ENCODE measurements around the gene DNAJC24.

The DNAJC24 gene

DNA sequence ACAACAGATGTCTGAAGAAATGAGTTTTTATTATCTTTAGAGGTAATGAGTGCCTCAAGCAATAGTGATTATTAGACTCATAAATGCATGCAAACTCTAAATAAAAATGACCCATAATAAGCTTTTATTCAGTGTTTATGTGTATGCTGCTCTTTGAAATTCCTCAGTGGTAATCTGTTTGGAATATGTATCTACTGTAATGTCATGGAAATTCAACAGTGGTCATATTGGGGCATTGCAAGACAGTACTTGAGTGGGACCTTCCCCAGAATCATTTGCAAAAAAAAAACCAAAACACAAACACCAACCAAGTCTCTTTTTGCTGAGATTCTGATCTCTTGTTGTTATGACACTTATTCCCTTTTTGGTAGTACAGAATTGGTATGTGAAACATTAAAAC lies 35.0 kb downstream of the DNAJC24 start:
- H3K4me1 ChIP-seq (ENCODE audit: control insufficient read depth, insufficient read depth, low read length), result no peaks in the 10 kb centered on the region
- no peaks in the 10 kb centered on the region for H3K9me3 ChIP-seq (ENCODE audit: control insufficient read depth, insufficient read depth, low read depth, low read length)
- ChIA-PET POLR2A (interaction anchor here (0.6 kb wide), 2 partner anchors 154 to 940 kb away, joined by 3 to 4 read pairs; no protein-coding TSS in a partner anchor), CTCF (interaction anchor here (0.5 kb wide), 1 partner anchor 470 kb away, joined by 3 read pairs; no protein-coding TSS in a partner anchor)
- H3K36me3 ChIP-seq (ENCODE audit: control insufficient read depth in 2 of 2, insufficient read depth in 1 of 2, low read length in 2 of 2), result no peaks in the 10 kb centered on the region
- TF ChIP-seq ZBTB17 (tag by site-specific recombination; IDR thresholded peaks at IDR 0.05) (no peak), ZNF223 (tag by site-specific recombination; IDR thresholded peaks at IDR 0.05) (no peak), ZSCAN23 (tag by site-specific recombination; IDR thresholded peaks at IDR 0.05) (no peak)
- H3K27ac ChIP-seq (ENCODE audit: extremely low read depth, low read depth, low read length), result no peak overlapping the region
- H3K4me3 ChIP-seq (ENCODE audit: low read depth, low read length), result no peak overlapping the region

DNA sequence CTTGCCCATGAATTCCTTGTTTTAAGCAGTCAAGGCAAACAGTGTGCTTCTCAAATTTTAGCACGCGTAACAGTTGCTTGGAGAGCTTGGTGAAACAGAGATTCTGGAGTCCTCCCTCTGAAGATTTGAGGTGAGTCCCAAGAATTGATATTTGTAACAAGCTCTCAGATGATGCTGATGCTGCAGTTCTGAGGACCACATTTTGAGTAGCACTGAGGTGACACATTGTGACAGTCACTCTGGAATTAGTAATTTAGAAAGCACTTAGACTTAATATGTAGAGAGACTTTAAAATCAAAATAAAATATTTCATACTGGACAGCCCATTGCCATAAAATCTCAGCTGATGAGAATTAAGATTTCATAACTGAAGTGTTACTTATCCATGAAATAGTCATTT lies 38.5 kb downstream of the DNAJC24 start:
- Histone ChIP-seq H3K9me3 (ENCODE audit: control insufficient read depth, insufficient read depth, low read depth, low read length) (no peaks in the 10 kb centered on the region), H3K36me3 (ENCODE audit: control insufficient read depth in 2 of 2, insufficient read depth in 1 of 2, low read length in 2 of 2) (no peaks in the 10 kb centered on the region), H3K4me3 (ENCODE audit: low read depth, low read length) (no peak overlapping the region), H3K27ac (ENCODE audit: extremely low read depth, low read depth, low read length) (no peak overlapping the region), H3K4me1 (ENCODE audit: control insufficient read depth, insufficient read depth, low read length) (no peaks in the 10 kb centered on the region)
- ChIA-PET CTCF (interaction anchor here (1.4 to 2.4 kb wide), 3 partner anchors 10 to 550 kb away, joined by 4 to 7 read pairs (median 4); no protein-coding TSS in a partner anchor), POLR2A (no interaction called here)
- TF ChIP-seq ZFP37 (tag by site-specific recombination; IDR thresholded peaks at IDR 0.05), result no peak
- no peak for TF ChIP-seq ZNF624 (tag by site-specific recombination; IDR thresholded peaks at IDR 0.05)
- no peak for TF ChIP-seq ZNF423 (tag by site-specific recombination; IDR thresholded peaks at IDR 0.05)
- TF ChIP-seq ZNF76 (tag by site-specific recombination; IDR thresholded peaks at IDR 0.05; ENCODE audit: borderline replicate concordance, low read depth), result no peak
- no peak for TF ChIP-seq ZBTB44 (tag by site-specific recombination; IDR thresholded peaks at IDR 0.05)
- no peak for TF ChIP-seq ZEB2 (tag by site-specific recombination; IDR thresholded peaks at IDR 0.05)

GRCh38 chr11:31412946-31413345 lies 43.3 kb downstream of the DNAJC24 start:
- no peaks in the 10 kb centered on the region for H3K9me3 ChIP-seq (ENCODE audit: control insufficient read depth, insufficient read depth, low read depth, low read length)
- no peak overlapping the region for H3K27ac ChIP-seq (ENCODE audit: extremely low read depth, low read depth, low read length)
- no peaks in the 10 kb centered on the region for H3K4me1 ChIP-seq (ENCODE audit: control insufficient read depth, insufficient read depth, low read length)
- H3K36me3 ChIP-seq (ENCODE audit: control insufficient read depth in 2 of 2, insufficient read depth in 1 of 2, low read length in 2 of 2), result no peaks in the 10 kb centered on the region
- no peak overlapping the region for H3K4me3 ChIP-seq (ENCODE audit: low read depth, low read length)
- ChIA-PET CTCF (interaction anchor here (1.4 kb wide), 1 partner anchor 17 kb away, joined by 3 read pairs; no protein-coding TSS in a partner anchor), POLR2A (no interaction called here)
- TF ChIP-seq ZNF175 (tag by site-specific recombination; IDR thresholded peaks at IDR 0.05) (no peak), ZNF239 (tag by site-specific recombination; IDR thresholded peaks at IDR 0.05) (no peak), ZNF37A (tag by site-specific recombination; IDR thresholded peaks at IDR 0.05) (no peak), BCL11A (tag by site-specific recombination; IDR thresholded peaks at IDR 0.05; ENCODE audit: low read depth) (no peak), TCF7L2 (IDR thresholded peaks at IDR 0.05; ENCODE audit: borderline replicate concordance, low read depth, low read length) (no peak), ZNF341 (tag by site-specific recombination; IDR thresholded peaks at IDR 0.05; ENCODE audit: low read depth) (no peak), KLF7 (tag by site-specific recombination; IDR thresholded peaks at IDR 0.05; ENCODE audit: borderline replicate concordance) (no peak), ZNF768 (tag by site-specific recombination; IDR thresholded peaks at IDR 0.05) (no peak), ZBTB6 (tag by site-specific recombination; IDR thresholded peaks at IDR 0.05) (no peak), ZNF155 (tag by site-specific recombination; IDR thresholded peaks at IDR 0.05) (no peak), ZBTB20 (tag by site-specific recombination; IDR thresholded peaks at IDR 0.05) (no peak), ZNF114 (tag by site-specific recombination; IDR thresholded peaks at IDR 0.05) (no peak), MYNN (tag by site-specific recombination; IDR thresholded peaks at IDR 0.05; ENCODE audit: borderline replicate concordance) (no peak)
- TF ChIP-seq, protein P1, sequence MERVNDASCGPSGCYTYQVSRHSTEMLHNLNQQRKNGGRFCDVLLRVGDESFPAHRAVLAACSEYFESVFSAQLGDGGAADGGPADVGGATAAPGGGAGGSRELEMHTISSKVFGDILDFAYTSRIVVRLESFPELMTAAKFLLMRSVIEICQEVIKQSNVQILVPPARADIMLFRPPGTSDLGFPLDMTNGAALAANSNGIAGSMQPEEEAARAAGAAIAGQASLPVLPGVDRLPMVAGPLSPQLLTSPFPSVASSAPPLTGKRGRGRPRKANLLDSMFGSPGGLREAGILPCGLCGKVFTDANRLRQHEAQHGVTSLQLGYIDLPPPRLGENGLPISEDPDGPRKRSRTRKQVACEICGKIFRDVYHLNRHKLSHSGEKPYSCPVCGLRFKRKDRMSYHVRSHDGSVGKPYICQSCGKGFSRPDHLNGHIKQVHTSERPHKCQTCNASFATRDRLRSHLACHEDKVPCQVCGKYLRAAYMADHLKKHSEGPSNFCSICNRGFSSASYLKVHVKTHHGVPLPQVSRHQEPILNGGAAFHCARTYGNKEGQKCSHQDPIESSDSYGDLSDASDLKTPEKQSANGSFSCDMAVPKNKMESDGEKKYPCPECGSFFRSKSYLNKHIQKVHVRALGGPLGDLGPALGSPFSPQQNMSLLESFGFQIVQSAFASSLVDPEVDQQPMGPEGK (tag by site-specific recombination; IDR thresholded peaks at IDR 0.05), result no peak
- TF ChIP-seq, protein P2, sequence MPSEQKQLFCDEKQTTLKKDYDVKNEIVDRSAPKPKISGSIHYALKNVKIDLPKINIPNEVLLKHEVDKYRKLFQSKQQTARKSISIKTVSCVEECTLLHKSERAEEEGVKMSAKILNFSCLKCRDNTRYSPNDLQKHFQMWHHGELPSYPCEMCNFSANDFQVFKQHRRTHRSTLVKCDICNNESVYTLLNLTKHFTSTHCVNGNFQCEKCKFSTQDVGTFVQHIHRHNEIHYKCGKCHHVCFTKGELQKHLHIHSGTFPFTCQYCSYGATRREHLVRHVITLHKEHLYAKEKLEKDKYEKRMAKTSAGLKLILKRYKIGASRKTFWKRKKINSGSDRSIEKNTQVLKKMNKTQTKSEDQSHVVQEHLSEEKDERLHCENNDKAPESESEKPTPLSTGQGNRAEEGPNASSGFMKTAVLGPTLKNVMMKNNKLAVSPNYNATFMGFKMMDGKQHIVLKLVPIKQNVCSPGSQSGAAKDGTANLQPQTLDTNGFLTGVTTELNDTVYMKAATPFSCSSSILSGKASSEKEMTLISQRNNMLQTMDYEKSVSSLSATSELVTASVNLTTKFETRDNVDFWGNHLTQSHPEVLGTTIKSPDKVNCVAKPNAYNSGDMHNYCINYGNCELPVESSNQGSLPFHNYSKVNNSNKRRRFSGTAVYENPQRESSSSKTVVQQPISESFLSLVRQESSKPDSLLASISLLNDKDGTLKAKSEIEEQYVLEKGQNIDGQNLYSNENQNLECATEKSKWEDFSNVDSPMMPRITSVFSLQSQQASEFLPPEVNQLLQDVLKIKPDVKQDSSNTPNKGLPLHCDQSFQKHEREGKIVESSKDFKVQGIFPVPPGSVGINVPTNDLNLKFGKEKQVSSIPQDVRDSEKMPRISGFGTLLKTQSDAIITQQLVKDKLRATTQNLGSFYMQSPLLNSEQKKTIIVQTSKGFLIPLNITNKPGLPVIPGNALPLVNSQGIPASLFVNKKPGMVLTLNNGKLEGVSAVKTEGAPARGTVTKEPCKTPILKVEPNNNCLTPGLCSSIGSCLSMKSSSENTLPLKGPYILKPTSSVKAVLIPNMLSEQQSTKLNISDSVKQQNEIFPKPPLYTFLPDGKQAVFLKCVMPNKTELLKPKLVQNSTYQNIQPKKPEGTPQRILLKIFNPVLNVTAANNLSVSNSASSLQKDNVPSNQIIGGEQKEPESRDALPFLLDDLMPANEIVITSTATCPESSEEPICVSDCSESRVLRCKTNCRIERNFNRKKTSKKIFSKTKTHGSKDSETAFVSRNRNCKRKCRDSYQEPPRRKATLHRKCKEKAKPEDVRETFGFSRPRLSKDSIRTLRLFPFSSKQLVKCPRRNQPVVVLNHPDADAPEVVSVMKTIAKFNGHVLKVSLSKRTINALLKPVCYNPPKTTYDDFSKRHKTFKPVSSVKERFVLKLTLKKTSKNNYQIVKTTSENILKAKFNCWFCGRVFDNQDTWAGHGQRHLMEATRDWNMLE (tag by site-specific recombination; conservative IDR thresholded peaks at IDR 0.05; ENCODE audit: low read depth), result no peak
